K562 (cell line): ENCODE measurements around the gene TXK. TPM values are rescaled to one million over a fixed set of nuclear protein-coding genes. Genes with fewer than 3 reads are reported as not detected.

Experiments
- ATF3 ChIP-seq, 2 experiments: fragments of 450-650 bp in 1 of 2; sonication (generic) in 1 of 2; formaldehyde crosslinking in 1 of 2; IDR thresholded peaks in 1 of 2; conservative IDR thresholded peaks in 1 of 2; 2 replicates each; pipeline versions ENCODE4 v1.6.1 to v1.8.1; 2016 to 2023; ENCODE audit warnings: mild to moderate bottlenecking in 2 of 2, moderate library complexity in 2 of 2, inconsistent platforms in 1 of 2, missing genetic modification reagents in 1 of 2
- BRD9 ChIP-seq: fragments of 450-650 bp; IDR thresholded peaks from 2 replicates; pipeline ENCODE4 v1.6.1; 2018; ENCODE audit warnings: low read depth; ENCODE audit not compliant: partially characterized antibody
- CLOCK ChIP-seq: fragments of 250-450 bp; sonication (Bioruptor Pico); IDR thresholded peaks from 2 replicates; pipeline ENCODE4 v1.4.0; 2020; ENCODE audit warnings: mild to moderate bottlenecking, moderate library complexity, borderline replicate concordance
- GABPB2 ChIP-seq: fragments of 250-450 bp; sonication (Bioruptor Pico); conservative IDR thresholded peaks from 2 replicates; pipeline ENCODE4 v1.5.1; 2021; ENCODE audit warnings: mild to moderate bottlenecking
- HSF4 ChIP-seq: fragments of 250-450 bp; sonication (Bioruptor Pico); IDR thresholded peaks from 2 replicates; pipeline ENCODE4 v2.1.2; 2022; ENCODE audit warnings: mild to moderate bottlenecking, moderate library complexity, borderline replicate concordance
- JUND ChIP-seq, 2 experiments: IDR thresholded peaks; 2 replicates in 1 of 2; 3 replicates in 1 of 2; pipeline ENCODE4 v1.6.1; 2011; ENCODE audit warnings: borderline replicate concordance in 2 of 2, low read depth in 2 of 2, low read length in 2 of 2, improper control_type of control experiment in 1 of 2, missing biosample characterization in 1 of 2, missing genetic modification characterization in 1 of 2, missing genetic modification reagents in 1 of 2
- KAT8 ChIP-seq: fragments of 450-650 bp; IDR thresholded peaks from 2 replicates; pipeline ENCODE4 v1.6.1; 2016; ENCODE audit warnings: low read depth, mild to moderate bottlenecking
- KLF16 ChIP-seq: IDR thresholded peaks from 2 replicates; pipeline ENCODE4 v1.6.1; 2016; ENCODE audit warnings: antibody characterized with exemption
- NR2C1 ChIP-seq, 2 experiments: fragments of 450-650 bp; IDR thresholded peaks; 2 replicates each; pipeline ENCODE4 v1.6.1; 2017; ENCODE audit warnings: mild to moderate bottlenecking in 2 of 2, antibody characterized with exemption in 1 of 2, inconsistent platforms in 1 of 2, missing compliant biosample characterization in 1 of 2, missing genetic modification characterization in 1 of 2
- PBX2 ChIP-seq, 2 experiments: IDR thresholded peaks in 1 of 2; conservative IDR thresholded peaks in 1 of 2; 2 replicates each; pipeline ENCODE4 v1.6.1; 2016; ENCODE audit warnings: low read depth in 2 of 2, mild to moderate bottlenecking in 1 of 2, missing compliant biosample characterization in 1 of 2, missing genetic modification characterization in 1 of 2, moderate library complexity in 1 of 2
- TARDBP ChIP-seq: fragments of 450-650 bp; IDR thresholded peaks from 2 replicates; pipeline ENCODE4 v1.6.1; 2016
- TRIM28 ChIP-seq: fragments of 450-650 bp; IDR thresholded peaks from 2 replicates; pipeline ENCODE4 v1.6.1; 2017
- ZFX ChIP-seq: sonication (generic); formaldehyde crosslinking; IDR thresholded peaks from 2 replicates; pipeline ENCODE4 v1.8.0; 2022; ENCODE audit warnings: mild to moderate bottlenecking, missing genetic modification reagents, moderate library complexity
- ZNF277 ChIP-seq: fragments of 250-450 bp; sonication (Bioruptor Pico); IDR thresholded peaks from 2 replicates; pipeline ENCODE4 v1.8.0; 2022; ENCODE audit warnings: inconsistent platforms, mild to moderate bottlenecking, moderate library complexity, borderline replicate concordance
- ZNF644 ChIP-seq: fragments of 200-800 bp; sonication (Bioruptor generic); IDR thresholded peaks from 2 replicates; pipeline ENCODE4 v1.6.1; 2016; ENCODE audit warnings: low read depth, missing genetic modification characterization, missing compliant biosample characterization
- ZNF717 ChIP-seq: fragments of 250-450 bp; sonication (Bioruptor Pico); IDR thresholded peaks from 2 replicates; pipeline ENCODE4 v1.5.0; 2021
- polyA plus RNA-seq, 8 experiments: library from polyadenylated mRNA; depleted of rRNA in 4 of 8; stranded (reverse) in 5 of 8; unstranded in 3 of 8; fragments of >200 nt; fragmentation: Nextera tagmentation in 2 of 8; fragmentation: Illumina TruSeq in 1 of 8; extraction: Ambion mirVana in 2 of 8; extraction: Trizol in 1 of 8; gene quantifications; 2 replicates each; pipeline versions ENCODE4 v1.2.1 to v1.2.3, GENCODE V29; 2011 to 2014; ENCODE audit warnings: inconsistent platforms in 1 of 8, missing spikeins in 1 of 8
- total RNA-seq, 7 experiments: library from RNA; depleted of rRNA in 6 of 7; stranded (reverse); fragments of >200 nt in 6 of 7; fragmentation: Illumina TruSeq in 2 of 7; extraction: Trizol in 2 of 7; gene quantifications; 2 replicates each; pipeline versions ENCODE4 v1.2.1 to v1.2.3, GENCODE V29; 2011 to 2021; ENCODE audit warnings: low replicate concordance in 1 of 7
- TF ChIP-seq, protein P1 (sequence below): fragments of 450-650 bp; conservative IDR thresholded peaks from 2 replicates; pipeline ENCODE4 v1.6.1; 2016; ENCODE audit warnings: missing genetic modification characterization, low read depth, mild to moderate bottlenecking, missing compliant biosample characterization, moderate library complexity

The TXK gene
- total and polyA plus RNA-seq, 9 of the 15 experiments (the other 6 are each of a cell fraction or from before 2014, with no cell fraction given): 0.24 to 1.1 (median 0.45) TPM; not detected in 1

DNA sequence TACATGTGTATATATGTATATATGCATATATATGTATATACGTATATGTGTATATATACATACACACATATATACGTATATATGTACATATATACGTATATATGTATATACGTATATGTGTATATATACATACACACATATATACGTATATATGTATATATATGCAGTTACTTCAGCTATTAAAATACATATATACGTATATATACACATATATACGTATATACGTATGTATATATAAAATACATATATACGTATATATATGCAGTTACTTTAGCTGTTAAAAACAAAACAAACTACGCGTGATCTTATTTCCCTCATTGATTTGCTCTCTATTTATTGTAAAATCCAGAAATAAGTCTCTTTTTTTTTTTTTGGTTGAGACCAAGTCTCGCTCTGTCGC is 13.9 kb downstream of the TXK start (continued):
- peak; percentile 79; the same call in 1 of the 2 replicates for TF ChIP-seq GABPB2 (CRISPR knock-in tag)
- TF ChIP-seq KLF16: no peak
- no peak for TF ChIP-seq PBX2 (CRISPR knock-in tag; IDR thresholded peaks at IDR 0.05; ENCODE audit: low read depth)
- TF ChIP-seq PBX2 (tag; conservative IDR thresholded peaks at IDR 0.05; ENCODE audit: low read depth): no peak
- TF ChIP-seq ZNF277 (CRISPR knock-in tag): peak; percentile 99
- TF ChIP-seq JUND (IDR thresholded peaks at IDR 0.05; ENCODE audit: borderline replicate concordance, low read depth, low read length): no peak
- TF ChIP-seq JUND (tag; IDR thresholded peaks at IDR 0.05; ENCODE audit: borderline replicate concordance, low read depth, low read length): no peak
- TF ChIP-seq, protein P1, sequence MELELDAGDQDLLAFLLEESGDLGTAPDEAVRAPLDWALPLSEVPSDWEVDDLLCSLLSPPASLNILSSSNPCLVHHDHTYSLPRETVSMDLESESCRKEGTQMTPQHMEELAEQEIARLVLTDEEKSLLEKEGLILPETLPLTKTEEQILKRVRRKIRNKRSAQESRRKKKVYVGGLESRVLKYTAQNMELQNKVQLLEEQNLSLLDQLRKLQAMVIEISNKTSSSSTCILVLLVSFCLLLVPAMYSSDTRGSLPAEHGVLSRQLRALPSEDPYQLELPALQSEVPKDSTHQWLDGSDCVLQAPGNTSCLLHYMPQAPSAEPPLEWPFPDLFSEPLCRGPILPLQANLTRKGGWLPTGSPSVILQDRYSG (tag): no peak
- no peak for TF ChIP-seq HSF4 (CRISPR knock-in tag)
- no peak for TF ChIP-seq ATF3 (IDR thresholded peaks at IDR 0.05)
- no peak for TF ChIP-seq ATF3 (CRISPR knock-in tag; conservative IDR thresholded peaks at IDR 0.05)
- TF ChIP-seq BRD9: no peak
- no peak for TF ChIP-seq TARDBP
- no peak for TF ChIP-seq KAT8
- no peak for TF ChIP-seq TRIM28
- TF ChIP-seq ZNF644 (tag): no peak
- TF ChIP-seq ZNF717 (CRISPR knock-in tag): no peak
- TF ChIP-seq NR2C1 (IDR thresholded peaks at IDR 0.05): no peak
- no peak for TF ChIP-seq NR2C1 (tag; IDR thresholded peaks at IDR 0.05)
- TF ChIP-seq ZFX (CRISPR knock-in tag): no peak
- no peak for TF ChIP-seq CLOCK (CRISPR knock-in tag)
